Measurements from ENCODE around the gene SLC18A2. TPM values are rescaled to one million over a fixed set of nuclear protein-coding genes. Genes with fewer than 3 reads are reported as not detected.
A peak's percentile ranks its signal among the peaks of the same experiment; 100 is the strongest.

Gene SLC18A2
- polyA plus RNA-seq, 4 donors = 0.22 to 0.57 (median 0.33) TPM

- Histone ChIP-seq H3K27me3 (ENCODE audit: control insufficient read depth in 3 of 3, insufficient read depth in 3 of 3, low read length in 3 of 3) (peaks cover 0 to 10% (median under 1%) of the 10 kb centered on the region in 3 donors), H3K9me3 (ENCODE audit: control insufficient read depth in 2 of 2, insufficient read depth in 1 of 2, low read depth in 1 of 2, low read length in 1 of 2) (no peaks in the 10 kb centered on the region), H3K4me3 (ENCODE audit: low read depth in 1 of 3, low read length in 3 of 3) (no peak overlapping the region), H3K4me1 (ENCODE audit: control insufficient read depth in 3 of 3, insufficient read depth in 2 of 3, low read depth in 1 of 3, low read length in 2 of 3) (peaks cover 0 to 4% (median 0%) of the 10 kb centered on the region in 3 donors), H3K27ac (ENCODE audit: low read depth in 1 of 3, low read length in 2 of 3) (no peak overlapping the region), H3K36me3 (ENCODE audit: control insufficient read depth in 3 of 3, insufficient read depth in 2 of 3, low read depth in 1 of 3, low read length in 3 of 3) (no peaks in the 10 kb centered on the region)
- no peak for DNase-seq
- FAIRE-seq = no peak
- WGBS, 3 donors = 70 to 83% (median 81%) methylated on average over 7 of the region's 7 CpGs
Measured at GRCh38 chr10:117262903-117263293, 22.0 kb downstream of the SLC18A2 start.

- FAIRE-seq (no peak), DNase-seq (peak; percentile 18 to 21)
- Histone ChIP-seq H3K27me3 (ENCODE audit: control insufficient read depth in 3 of 3, insufficient read depth in 3 of 3, low read length in 3 of 3) (peaks cover 0 to 6% (median 0%) of the 10 kb centered on the region in 3 donors), H3K27ac (ENCODE audit: low read depth in 1 of 3, low read length in 2 of 3) (no peak overlapping the region), H3K4me1 (ENCODE audit: control insufficient read depth in 3 of 3, insufficient read depth in 2 of 3, low read depth in 1 of 3, low read length in 2 of 3) (peaks cover 0 to 4% (median 0%) of the 10 kb centered on the region in 3 donors), H3K36me3 (ENCODE audit: control insufficient read depth in 3 of 3, insufficient read depth in 2 of 3, low read depth in 1 of 3, low read length in 3 of 3) (no peaks in the 10 kb centered on the region), H3K4me3 (ENCODE audit: low read depth in 1 of 3, low read length in 3 of 3) (no peak overlapping the region), H3K9me3 (ENCODE audit: control insufficient read depth in 2 of 2, insufficient read depth in 1 of 2, low read depth in 1 of 2, low read length in 1 of 2) (no peaks in the 10 kb centered on the region)
- 50 to 69% (median 63%) methylated on average over 7 of the region's 7 CpGs for WGBS, 3 donors
Measured at GRCh38 chr10:117264782-117265181, 23.9 kb downstream of the SLC18A2 start.

- Histone ChIP-seq H3K4me3 (ENCODE audit: low read depth in 1 of 3, low read length in 3 of 3) (no peak overlapping the region), H3K36me3 (ENCODE audit: control insufficient read depth in 3 of 3, insufficient read depth in 2 of 3, low read depth in 1 of 3, low read length in 3 of 3) (no peaks in the 10 kb centered on the region), H3K27ac (ENCODE audit: low read depth in 1 of 3, low read length in 2 of 3) (no peak overlapping the region), H3K27me3 (ENCODE audit: control insufficient read depth in 3 of 3, insufficient read depth in 3 of 3, low read length in 3 of 3) (peaks cover 0 to 2% (median 0%) of the 10 kb centered on the region in 3 donors), H3K9me3 (ENCODE audit: control insufficient read depth in 2 of 2, insufficient read depth in 1 of 2, low read depth in 1 of 2, low read length in 1 of 2) (no peaks in the 10 kb centered on the region), H3K4me1 (ENCODE audit: control insufficient read depth in 3 of 3, insufficient read depth in 2 of 3, low read depth in 1 of 3, low read length in 2 of 3) (no peaks in the 10 kb centered on the region)
- WGBS, 3 donors = 77 to 82% (median 80%) methylated on average over 9 of the region's 9 CpGs
- DNase-seq = no peak
- FAIRE-seq = no peak
Measured at GRCh38 chr10:117266400-117266799, 25.5 kb downstream of the SLC18A2 start.

- FAIRE-seq = no peak
- Histone ChIP-seq H3K27ac (ENCODE audit: low read depth in 1 of 3, low read length in 2 of 3) (no peak overlapping the region), H3K36me3 (ENCODE audit: control insufficient read depth in 3 of 3, insufficient read depth in 2 of 3, low read depth in 1 of 3, low read length in 3 of 3) (no peaks in the 10 kb centered on the region), H3K4me3 (ENCODE audit: low read depth in 1 of 3, low read length in 3 of 3) (no peak overlapping the region), H3K27me3 (ENCODE audit: control insufficient read depth in 3 of 3, insufficient read depth in 3 of 3, low read length in 3 of 3) (peaks cover 0 to 2% (median 0%) of the 10 kb centered on the region in 3 donors), H3K4me1 (ENCODE audit: control insufficient read depth in 3 of 3, insufficient read depth in 2 of 3, low read depth in 1 of 3, low read length in 2 of 3) (no peaks in the 10 kb centered on the region), H3K9me3 (ENCODE audit: control insufficient read depth in 2 of 2, insufficient read depth in 1 of 2, low read depth in 1 of 2, low read length in 1 of 2) (no peaks in the 10 kb centered on the region)
- DNase-seq = no peak
- WGBS, 3 donors = 85 to 96% (median 86%) methylated on average over 2 of the region's 2 CpGs
Measured at GRCh38 chr10:117266812-117267211, 25.9 kb downstream of the SLC18A2 start.

DNA sequence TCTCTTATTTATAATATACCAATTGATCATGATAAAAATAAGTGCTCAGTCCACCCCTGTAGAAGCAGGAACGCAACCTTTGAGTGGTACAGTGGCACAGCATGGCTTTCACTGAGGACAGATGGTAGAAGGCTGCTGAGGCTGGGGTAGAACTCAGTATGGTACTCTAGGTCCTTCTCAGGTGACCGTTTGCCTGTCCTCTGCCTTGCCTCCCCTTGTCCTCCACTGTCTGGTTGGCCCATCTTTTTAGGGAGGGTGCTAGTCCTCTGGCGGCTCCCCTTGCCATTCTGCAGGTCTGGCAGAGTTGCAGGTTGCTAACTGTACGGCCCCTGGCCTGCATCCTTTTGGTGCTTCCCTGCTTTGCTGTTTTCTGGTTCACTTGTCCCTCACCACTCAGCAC is 27.3 kb downstream of the SLC18A2 start:
- FAIRE-seq (no peak), DNase-seq (no peak)
- Histone ChIP-seq H3K27ac (ENCODE audit: low read depth in 1 of 3, low read length in 2 of 3) (no peak overlapping the region), H3K9me3 (ENCODE audit: control insufficient read depth in 2 of 2, insufficient read depth in 1 of 2, low read depth in 1 of 2, low read length in 1 of 2) (no peaks in the 10 kb centered on the region), H3K4me1 (ENCODE audit: control insufficient read depth in 3 of 3, insufficient read depth in 2 of 3, low read depth in 1 of 3, low read length in 2 of 3) (no peaks in the 10 kb centered on the region), H3K4me3 (ENCODE audit: low read depth in 1 of 3, low read length in 3 of 3) (no peak overlapping the region), H3K27me3 (ENCODE audit: control insufficient read depth in 3 of 3, insufficient read depth in 3 of 3, low read length in 3 of 3) (no peaks in the 10 kb centered on the region), H3K36me3 (ENCODE audit: control insufficient read depth in 3 of 3, insufficient read depth in 2 of 3, low read depth in 1 of 3, low read length in 3 of 3) (no peaks in the 10 kb centered on the region)
- WGBS, 3 donors = 91 to 94% (median 92%) methylated on average over 4 of the region's 4 CpGs

- FAIRE-seq (no peak), DNase-seq (no peak)
- Histone ChIP-seq H3K9me3 (ENCODE audit: control insufficient read depth in 2 of 2, insufficient read depth in 1 of 2, low read depth in 1 of 2, low read length in 1 of 2) (no peaks in the 10 kb centered on the region), H3K27me3 (ENCODE audit: control insufficient read depth in 3 of 3, insufficient read depth in 3 of 3, low read length in 3 of 3) (no peaks in the 10 kb centered on the region), H3K4me3 (ENCODE audit: low read depth in 1 of 3, low read length in 3 of 3) (no peak overlapping the region), H3K36me3 (ENCODE audit: control insufficient read depth in 3 of 3, insufficient read depth in 2 of 3, low read depth in 1 of 3, low read length in 3 of 3) (no peaks in the 10 kb centered on the region), H3K27ac (ENCODE audit: low read depth in 1 of 3, low read length in 2 of 3) (no peak overlapping the region), H3K4me1 (ENCODE audit: control insufficient read depth in 3 of 3, insufficient read depth in 2 of 3, low read depth in 1 of 3, low read length in 2 of 3) (no peaks in the 10 kb centered on the region)
- WGBS, 3 donors = 92 to 94% (median 94%) methylated on average over 2 of the region's 2 CpGs
Measured at GRCh38 chr10:117268907-117269306, 28.0 kb downstream of the SLC18A2 start.

- H3K4me3 ChIP-seq (ENCODE audit: low read depth in 1 of 3, low read length in 3 of 3) = no peak overlapping the region
- H3K27me3 ChIP-seq (ENCODE audit: control insufficient read depth in 3 of 3, insufficient read depth in 3 of 3, low read length in 3 of 3) = no peaks in the 10 kb centered on the region
- no peaks in the 10 kb centered on the region for H3K9me3 ChIP-seq (ENCODE audit: control insufficient read depth in 2 of 2, insufficient read depth in 1 of 2, low read depth in 1 of 2, low read length in 1 of 2)
- FAIRE-seq (no peak), DNase-seq (no peak)
- no peaks in the 10 kb centered on the region for H3K4me1 ChIP-seq (ENCODE audit: control insufficient read depth in 3 of 3, insufficient read depth in 2 of 3, low read depth in 1 of 3, low read length in 2 of 3)
- no peak overlapping the region for H3K27ac ChIP-seq (ENCODE audit: low read depth in 1 of 3, low read length in 2 of 3)
- H3K36me3 ChIP-seq (ENCODE audit: control insufficient read depth in 3 of 3, insufficient read depth in 2 of 3, low read depth in 1 of 3, low read length in 3 of 3) = no peaks in the 10 kb centered on the region
- 86 to 91% (median 88%) methylated on average over 3 of the region's 3 CpGs for WGBS, 3 donors
Measured at GRCh38 chr10:117271427-117271826, 30.5 kb downstream of the SLC18A2 start.

GRCh38 chr10:117272195-117273076 is 31.5 kb downstream of the SLC18A2 start:
- H3K36me3 ChIP-seq (ENCODE audit: control insufficient read depth in 3 of 3, insufficient read depth in 2 of 3, low read depth in 1 of 3, low read length in 3 of 3) = no peaks in the 10 kb centered on the region
- WGBS, 3 donors = 66 to 79% (median 76%) methylated on average over 13 of the region's 13 CpGs
- H3K4me1 ChIP-seq (ENCODE audit: control insufficient read depth in 3 of 3, insufficient read depth in 2 of 3, low read depth in 1 of 3, low read length in 2 of 3) = no peaks in the 10 kb centered on the region
- H3K27ac ChIP-seq (ENCODE audit: low read depth in 1 of 3, low read length in 2 of 3) = no peak overlapping the region
- DNase-seq = no peak
- H3K27me3 ChIP-seq (ENCODE audit: control insufficient read depth in 3 of 3, insufficient read depth in 3 of 3, low read length in 3 of 3) = no peaks in the 10 kb centered on the region
- H3K9me3 ChIP-seq (ENCODE audit: control insufficient read depth in 2 of 2, insufficient read depth in 1 of 2, low read depth in 1 of 2, low read length in 1 of 2) = no peaks in the 10 kb centered on the region
- H3K4me3 ChIP-seq (ENCODE audit: low read depth in 1 of 3, low read length in 3 of 3) = no peak overlapping the region
- FAIRE-seq = no peak
